Astrocyte (in vitro differentiated cells and primary cell): ENCODE results near the gene ELANE. TPM values are rescaled to one million over a fixed set of nuclear protein-coding genes. Genes with fewer than 3 reads are reported as not detected.

ENCODE experiments used
- DNase-seq: peaks from one replicate; pipeline ENCODE4 v3.0.0-alpha.2; 2010; ENCODE audit warnings: low read depth
- FAIRE-seq: peaks from 2 replicates; lab custom pipeline; 2011; peaks lifted over from hg19 to GRCh38; lab: Jason Lieb, UNC
- H2AFZ ChIP-seq: 2 replicates; pipeline ENCODE4 v1.6.0; 2012; ENCODE audit warnings: low read depth, low read length, inconsistent platforms
- H3K27ac ChIP-seq: 2 replicates; pipeline ENCODE4 v1.5.1; 2011; ENCODE audit warnings: low read depth, low read length, inconsistent platforms
- H3K27me3 ChIP-seq: 2 replicates; pipeline ENCODE4 v1.6.0; 2011; ENCODE audit warnings: low read length, inconsistent platforms; ENCODE audit not compliant: insufficient read depth
- H3K36me3 ChIP-seq: 2 replicates; pipeline ENCODE4 v1.5.1; 2011; ENCODE audit warnings: low read length, inconsistent platforms; ENCODE audit not compliant: insufficient read depth
- H3K4me1 ChIP-seq: 2 replicates; pipeline ENCODE4 v1.5.1; 2011; ENCODE audit warnings: low read length, inconsistent platforms; ENCODE audit not compliant: insufficient read depth
- H3K4me2 ChIP-seq: 2 replicates; pipeline ENCODE4 v1.6.0; 2012; ENCODE audit warnings: low read length, inconsistent platforms
- H3K4me3 ChIP-seq: 2 replicates; pipeline ENCODE4 v1.5.1; 2011; ENCODE audit warnings: low read depth, mild to moderate bottlenecking, low read length, inconsistent platforms; ENCODE audit not compliant: insufficient read depth
- H3K79me2 ChIP-seq: 2 replicates; pipeline ENCODE4 v1.6.0; 2012; ENCODE audit warnings: mild to moderate bottlenecking, low read length, inconsistent platforms; ENCODE audit not compliant: insufficient read depth
- H3K9ac ChIP-seq: 2 replicates; pipeline ENCODE4 v1.6.0; 2012; ENCODE audit warnings: mild to moderate bottlenecking, low read length, inconsistent platforms
- H3K9me3 ChIP-seq: 2 replicates; pipeline ENCODE4 v1.5.1; 2012; ENCODE audit warnings: low read depth, mild to moderate bottlenecking, low read length, inconsistent platforms; ENCODE audit not compliant: insufficient read depth
- H4K20me1 ChIP-seq: 2 replicates; pipeline ENCODE4 v1.6.0; 2012; ENCODE audit warnings: low read length, inconsistent platforms; ENCODE audit not compliant: insufficient read depth
- H3K27ac Mint-ChIP-seq: one replicate; pipeline ENCODE4 v1.8.0; 2021; ENCODE audit warnings: mild to moderate bottlenecking, mixed read lengths; ENCODE audit not compliant: unreplicated experiment
- H3K27me3 Mint-ChIP-seq: one replicate; pipeline ENCODE4 v1.8.0; 2021; ENCODE audit warnings: low read depth, mixed read lengths; ENCODE audit not compliant: unreplicated experiment
- H3K36me3 Mint-ChIP-seq: one replicate; pipeline ENCODE4 v1.8.0; 2021; ENCODE audit warnings: low read depth, mixed read lengths; ENCODE audit not compliant: unreplicated experiment
- H3K4me1 Mint-ChIP-seq: one replicate; pipeline ENCODE4 v1.8.0; 2021; ENCODE audit warnings: low read depth, mixed read lengths; ENCODE audit not compliant: unreplicated experiment
- H3K4me3 Mint-ChIP-seq: one replicate; pipeline ENCODE4 v1.8.0; 2021; ENCODE audit warnings: mild to moderate bottlenecking, moderate library complexity, mixed read lengths; ENCODE audit not compliant: unreplicated experiment
- H3K9me3 Mint-ChIP-seq: one replicate; pipeline ENCODE4 v1.8.0; 2021; ENCODE audit warnings: mild to moderate bottlenecking, mixed read lengths; ENCODE audit not compliant: unreplicated experiment
- CTCF ChIP-seq: IDR thresholded peaks from 2 replicates; pipeline ENCODE4 v1.5.1; 2011; ENCODE audit warnings: low read depth, mild to moderate bottlenecking, inconsistent platforms, low read length, moderate library complexity; ENCODE audit not compliant: insufficient read depth
- EZH2 ChIP-seq: IDR thresholded peaks from 2 replicates; pipeline ENCODE4 v1.6.1; 2012; ENCODE audit warnings: mild to moderate bottlenecking, low read length, inconsistent platforms; ENCODE audit not compliant: insufficient read depth
- total RNA-seq: library from RNA; stranded (reverse); gene quantifications from 2 replicates; pipeline ENCODE4 v1.2.1, GENCODE V29; 2021

ELANE gene
- total RNA-seq, 1 donor from 2014 or later = not detected

- H3K4me3 ChIP-seq = no peak overlapping the region
- peaks cover 20% of the 10 kb centered on the region for H3K36me3 ChIP-seq
- no peak overlapping the region for H3K4me3 Mint-ChIP-seq
- no peak overlapping the region for H3K27ac ChIP-seq
- TF ChIP-seq EZH2 = no peak
- no peak for TF ChIP-seq CTCF
- no peak for DNase-seq
- no peaks in the 10 kb centered on the region for H3K9me3 ChIP-seq
- H3K4me1 ChIP-seq = no peaks in the 10 kb centered on the region
- peaks cover 29% of the 10 kb centered on the region for H3K79me2 ChIP-seq
- H3K4me2 ChIP-seq = no peak overlapping the region
- no peak overlapping the region for H2AFZ ChIP-seq
- no peaks in the 10 kb centered on the region for H3K27me3 ChIP-seq
- FAIRE-seq = no peak
- no peak overlapping the region for H3K27ac Mint-ChIP-seq
- H3K9me3 Mint-ChIP-seq = no peaks in the 10 kb centered on the region
- no peaks in the 10 kb centered on the region for H3K4me1 Mint-ChIP-seq
- no peaks in the 10 kb centered on the region for H3K27me3 Mint-ChIP-seq
- peaks cover 54% of the 10 kb centered on the region for H4K20me1 ChIP-seq
- H3K9ac ChIP-seq = no peak overlapping the region
- H3K36me3 Mint-ChIP-seq = peaks cover 8% of the 10 kb centered on the region
These were observed 39.3 kb upstream of the ELANE start for GRCh38 chr19:812747-813218.

GRCh38 chr19:813219-814151, 38.6 kb upstream of the ELANE start:
- TF ChIP-seq EZH2 (no peak), CTCF (no peak)
- Mint-ChIP-seq H3K9me3 (no peaks in the 10 kb centered on the region), H3K4me1 (no peaks in the 10 kb centered on the region), H3K36me3 (peaks cover 7% of the 10 kb centered on the region), H3K4me3 (no peak overlapping the region), H3K27ac (no peak overlapping the region), H3K27me3 (no peaks in the 10 kb centered on the region)
- Histone ChIP-seq H3K4me3 (no peak overlapping the region), H3K9ac (no peak overlapping the region), H3K27me3 (no peaks in the 10 kb centered on the region), H3K36me3 (peaks cover 17% of the 10 kb centered on the region), H3K27ac (no peak overlapping the region), H3K9me3 (no peaks in the 10 kb centered on the region), H2AFZ (no peak overlapping the region), H4K20me1 (peaks cover 48% of the 10 kb centered on the region), H3K79me2 (peaks cover 23% of the 10 kb centered on the region), H3K4me1 (no peaks in the 10 kb centered on the region), H3K4me2 (no peak overlapping the region)
- no peak for FAIRE-seq
- DNase-seq = no peak
